Measurements from ENCODE around the gene SPTBN4.

The SPTBN4 gene

DNA sequence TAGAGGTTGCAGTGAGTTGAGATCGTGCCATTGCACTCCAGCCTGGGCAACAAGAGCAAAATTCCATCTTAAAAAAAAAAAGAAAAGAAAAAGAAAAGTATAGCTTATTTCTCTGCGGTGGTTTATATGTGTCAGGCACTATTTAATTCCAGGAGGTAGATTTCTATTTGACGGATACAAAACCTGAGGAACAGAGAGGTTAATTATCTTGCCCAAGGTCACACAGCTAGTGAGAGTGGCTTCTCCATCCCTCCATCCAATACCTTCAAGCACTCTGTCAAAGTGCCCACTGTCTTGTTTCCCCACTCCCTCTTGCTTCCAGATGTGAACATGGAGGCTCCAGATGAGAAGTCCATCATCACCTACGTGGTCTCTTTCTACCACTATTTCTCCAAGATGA, 34.8 kb downstream of the SPTBN4 start:
- no peaks in the 10 kb centered on the region for H3K27me3 Mint-ChIP-seq
- H3K4me1 Mint-ChIP-seq (ENCODE audit: low read depth), result no peaks in the 10 kb centered on the region
- H3K4me3 Mint-ChIP-seq, result no peak overlapping the region
- H3K27ac Mint-ChIP-seq, result no peak overlapping the region
- no peaks in the 10 kb centered on the region for H3K9me3 Mint-ChIP-seq
- H3K36me3 Mint-ChIP-seq (ENCODE audit: low read depth), result peaks cover 2% of the 10 kb centered on the region
- DNase-seq, result no peak

DNA sequence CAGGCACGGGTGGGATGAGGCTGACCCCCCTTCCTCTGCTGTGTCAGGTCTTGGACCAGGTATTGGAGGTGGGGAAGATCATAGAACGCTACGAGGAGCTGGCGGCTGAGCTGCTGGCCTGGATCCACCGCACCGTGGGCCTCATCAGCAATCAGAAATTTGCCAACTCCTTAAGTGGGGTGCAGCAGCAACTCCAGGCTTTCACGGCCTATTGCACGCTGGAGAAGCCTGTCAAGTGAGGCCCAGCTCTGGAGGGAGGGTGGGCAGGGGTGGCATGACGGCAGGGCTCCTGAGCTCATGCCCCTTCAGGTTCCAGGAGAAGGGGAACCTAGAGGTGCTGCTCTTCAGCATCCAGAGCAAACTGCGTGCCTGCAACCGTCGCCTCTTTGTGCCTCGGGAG, 35.3 kb downstream of the SPTBN4 start:
- Mint-ChIP-seq H3K4me3 (no peak overlapping the region), H3K36me3 (ENCODE audit: low read depth) (peaks cover 2% of the 10 kb centered on the region), H3K9me3 (no peaks in the 10 kb centered on the region), H3K4me1 (ENCODE audit: low read depth) (no peaks in the 10 kb centered on the region), H3K27me3 (no peaks in the 10 kb centered on the region), H3K27ac (no peak overlapping the region)
- no peak for DNase-seq

DNA sequence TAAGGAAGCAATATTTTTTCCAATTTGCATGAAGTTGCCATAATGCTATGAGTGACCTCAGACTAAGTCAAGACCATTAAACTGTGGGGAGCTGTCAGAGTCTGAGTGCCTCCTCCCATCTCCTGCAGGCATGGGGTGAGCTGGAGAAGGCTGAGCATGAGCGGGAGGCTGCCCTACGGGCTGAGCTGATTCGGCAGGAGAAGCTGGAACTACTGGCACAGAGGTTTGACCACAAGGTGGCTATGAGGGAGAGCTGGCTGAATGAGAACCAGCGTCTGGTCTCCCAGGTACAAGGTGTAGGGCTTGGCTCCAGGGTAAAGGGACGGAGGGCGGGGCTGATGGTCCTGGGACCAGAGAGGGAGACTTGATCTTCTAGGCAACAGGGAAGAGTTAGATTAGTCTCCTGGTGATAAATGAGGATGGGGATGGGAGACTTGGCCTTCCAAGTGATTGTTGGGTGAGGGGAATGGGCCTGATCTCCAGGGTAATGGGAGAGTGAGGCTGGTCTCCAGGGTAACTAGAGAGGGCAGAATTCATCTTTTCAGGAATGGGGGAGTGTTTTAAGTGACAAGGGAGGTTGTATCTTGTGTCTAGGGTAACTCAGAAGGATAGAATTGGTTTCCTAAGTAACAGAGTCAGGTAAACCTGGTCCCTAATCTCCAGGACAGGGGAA, 36.0 kb downstream of the SPTBN4 start:
- no peaks in the 10 kb centered on the region for H3K9me3 Mint-ChIP-seq
- H3K4me3 Mint-ChIP-seq, result no peak overlapping the region
- no peaks in the 10 kb centered on the region for H3K27me3 Mint-ChIP-seq
- DNase-seq, result no peak
- no peak overlapping the region for H3K27ac Mint-ChIP-seq
- H3K4me1 Mint-ChIP-seq (ENCODE audit: low read depth), result no peaks in the 10 kb centered on the region
- no peaks in the 10 kb centered on the region for H3K36me3 Mint-ChIP-seq (ENCODE audit: low read depth)

DNA sequence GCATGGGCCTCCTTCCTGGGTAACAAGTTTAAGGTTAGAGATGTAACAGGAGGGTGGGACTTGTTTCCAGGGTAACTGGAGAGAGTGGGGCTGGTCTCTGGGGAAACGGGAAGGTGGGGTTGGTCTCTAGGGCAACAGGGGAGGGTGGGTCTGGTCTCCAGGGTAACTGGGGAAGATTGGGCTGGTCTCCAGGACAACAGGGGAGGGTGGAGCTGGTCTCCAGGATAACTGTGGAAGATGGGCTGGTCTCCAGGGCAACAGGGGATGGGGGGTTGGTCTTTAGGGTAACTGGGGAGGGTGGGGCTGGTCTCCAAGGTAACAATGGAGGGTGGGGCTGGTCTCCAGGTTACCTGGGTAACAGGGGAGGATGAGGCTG, 36.5 kb downstream of the SPTBN4 start:
- DNase-seq, result no peak
- no peaks in the 10 kb centered on the region for H3K27me3 Mint-ChIP-seq
- no peak overlapping the region for H3K4me3 Mint-ChIP-seq
- no peaks in the 10 kb centered on the region for H3K4me1 Mint-ChIP-seq (ENCODE audit: low read depth)
- no peak overlapping the region for H3K27ac Mint-ChIP-seq
- H3K36me3 Mint-ChIP-seq (ENCODE audit: low read depth), result no peaks in the 10 kb centered on the region
- H3K9me3 Mint-ChIP-seq, result no peaks in the 10 kb centered on the region

DNA sequence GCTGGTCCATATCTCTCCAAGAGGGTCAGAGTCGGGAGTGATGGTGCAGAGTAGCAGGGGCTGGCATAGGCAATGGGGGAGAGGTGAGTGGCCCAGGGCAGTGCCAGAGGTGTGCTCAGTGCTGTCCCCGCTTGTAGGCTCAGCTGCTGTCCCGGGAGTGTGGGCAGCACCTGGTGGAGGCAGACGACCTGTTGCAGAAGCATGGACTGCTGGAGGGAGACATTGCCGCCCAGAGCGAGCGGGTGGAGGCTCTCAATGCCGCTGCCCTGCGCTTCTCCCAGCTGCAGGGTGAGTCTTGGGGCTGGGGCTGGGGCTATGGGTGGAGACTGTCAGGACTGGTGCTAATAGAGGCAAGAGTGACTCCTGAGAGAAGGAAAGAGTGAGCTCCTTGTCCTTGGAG, 39.3 kb downstream of the SPTBN4 start:
- no peaks in the 10 kb centered on the region for H3K9me3 Mint-ChIP-seq
- no peaks in the 10 kb centered on the region for H3K4me1 Mint-ChIP-seq (ENCODE audit: low read depth)
- H3K36me3 Mint-ChIP-seq (ENCODE audit: low read depth), result no peaks in the 10 kb centered on the region
- H3K27me3 Mint-ChIP-seq, result peaks cover 19% of the 10 kb centered on the region
- DNase-seq, result no peak
- H3K27ac Mint-ChIP-seq, result no peak overlapping the region
- H3K4me3 Mint-ChIP-seq, result no peak overlapping the region

DNA sequence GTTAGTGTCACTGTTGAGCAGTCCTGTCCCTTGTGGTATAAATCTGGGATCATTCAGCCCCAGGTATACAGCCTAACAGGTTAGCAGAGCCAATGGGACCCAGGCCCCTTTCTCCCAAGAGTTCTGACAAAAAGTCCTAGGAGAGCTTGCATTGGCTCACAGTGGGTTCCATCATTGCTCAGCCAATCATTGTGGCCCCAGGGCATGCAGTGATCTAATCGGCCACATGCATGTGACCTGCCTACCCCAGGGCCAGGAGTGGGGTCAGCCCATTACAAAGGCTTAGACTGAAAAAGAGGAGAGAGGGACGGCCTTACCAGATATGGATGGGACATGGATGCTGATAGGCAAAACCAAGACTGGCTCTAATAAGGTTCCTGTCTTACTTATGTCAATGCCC, 41.1 kb downstream of the SPTBN4 start:
- Mint-ChIP-seq H3K4me1 (ENCODE audit: low read depth) (peaks cover 5% of the 10 kb centered on the region), H3K27me3 (peaks cover 34% of the 10 kb centered on the region), H3K4me3 (no peak overlapping the region), H3K9me3 (no peaks in the 10 kb centered on the region), H3K36me3 (ENCODE audit: low read depth) (no peaks in the 10 kb centered on the region), H3K27ac (no peak overlapping the region)
- no peak for DNase-seq

DNA sequence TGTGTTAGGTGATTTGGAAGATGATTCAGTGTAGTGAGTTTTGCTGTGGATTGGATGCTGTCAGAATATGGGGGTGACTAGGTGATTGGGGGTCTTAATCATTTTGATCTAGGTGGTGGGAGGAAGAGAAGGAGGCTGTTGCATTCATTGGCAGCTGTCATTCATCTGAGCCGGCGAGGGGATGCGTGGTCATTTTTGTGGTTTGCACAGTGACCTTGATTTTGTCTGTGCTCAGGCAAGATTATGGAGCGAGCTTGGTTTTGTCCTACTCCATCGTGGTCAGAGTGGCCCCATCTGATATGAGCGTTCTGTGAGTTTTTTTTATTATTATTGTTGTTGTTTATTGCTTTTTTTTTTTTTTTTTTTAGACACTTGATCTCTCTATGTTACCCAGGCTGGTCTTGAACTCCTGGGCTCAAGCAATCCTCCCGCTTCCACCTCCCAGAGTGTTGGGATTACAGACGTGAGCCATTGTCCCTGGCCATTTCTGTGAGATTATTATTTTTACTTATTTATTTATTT, 42.0 kb downstream of the SPTBN4 start:
- no peak for DNase-seq
- no peaks in the 10 kb centered on the region for H3K9me3 Mint-ChIP-seq
- H3K36me3 Mint-ChIP-seq (ENCODE audit: low read depth), result no peaks in the 10 kb centered on the region
- peaks cover 8% of the 10 kb centered on the region for H3K4me1 Mint-ChIP-seq (ENCODE audit: low read depth)
- H3K27me3 Mint-ChIP-seq, result peaks cover 41% of the 10 kb centered on the region
- no peak overlapping the region for H3K4me3 Mint-ChIP-seq
- no peak overlapping the region for H3K27ac Mint-ChIP-seq

DNA sequence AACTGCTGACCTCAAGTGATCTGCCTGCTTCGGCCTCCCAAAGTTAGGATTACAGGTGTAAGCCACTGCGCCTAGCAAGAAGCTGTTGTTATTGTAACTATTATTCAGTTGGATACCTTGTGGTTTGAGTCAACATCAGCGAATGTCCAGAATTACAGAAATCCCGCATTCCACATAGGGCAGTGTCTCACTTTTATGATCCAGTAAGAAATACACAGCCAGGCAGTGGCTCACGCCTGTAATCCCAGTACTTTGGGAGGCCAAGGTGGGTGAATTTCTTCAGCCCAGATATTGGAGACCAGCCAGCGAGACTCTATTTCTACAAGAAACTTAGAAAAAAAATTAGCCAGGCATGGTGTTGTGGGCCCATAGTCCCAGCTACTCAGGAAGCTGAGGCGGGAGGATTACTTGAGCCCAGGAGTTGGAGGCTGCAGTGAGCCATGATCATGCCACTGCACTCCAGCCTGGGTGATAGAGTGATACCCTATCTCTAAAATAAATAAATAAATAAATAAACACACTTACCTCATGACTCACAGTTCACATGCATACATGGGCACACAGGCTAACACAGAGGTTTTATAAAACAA, 43.8 kb downstream of the SPTBN4 start:
- Mint-ChIP-seq H3K27me3 (peaks cover 55% of the 10 kb centered on the region), H3K4me3 (no peak overlapping the region), H3K36me3 (ENCODE audit: low read depth) (no peaks in the 10 kb centered on the region), H3K9me3 (no peaks in the 10 kb centered on the region), H3K27ac (no peak overlapping the region), H3K4me1 (ENCODE audit: low read depth) (peaks cover 12% of the 10 kb centered on the region)
- no peak for DNase-seq

DNA sequence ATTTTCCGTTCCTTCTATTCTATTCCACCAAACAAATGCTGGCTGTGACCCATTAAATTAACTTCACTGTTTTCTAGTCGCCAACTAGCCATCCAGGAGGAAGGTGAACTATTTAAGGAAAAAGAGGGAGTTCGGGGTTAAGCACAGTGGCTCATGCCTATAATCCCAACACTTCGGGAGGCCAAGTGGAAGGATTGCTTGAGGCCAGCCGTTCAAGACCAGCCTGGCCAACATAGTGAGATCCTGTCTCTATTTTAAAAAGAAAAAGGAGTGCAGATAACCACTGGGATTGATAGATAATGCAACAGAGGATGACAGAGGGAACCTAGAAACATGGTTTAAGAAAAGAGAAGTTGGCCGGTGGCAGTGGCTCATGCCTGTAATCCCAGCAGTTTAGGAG, 44.7 kb downstream of the SPTBN4 start:
- Mint-ChIP-seq H3K9me3 (no peaks in the 10 kb centered on the region), H3K36me3 (ENCODE audit: low read depth) (no peaks in the 10 kb centered on the region), H3K4me3 (no peak overlapping the region), H3K27me3 (peaks cover 56% of the 10 kb centered on the region), H3K4me1 (ENCODE audit: low read depth) (peaks cover 12% of the 10 kb centered on the region), H3K27ac (no peak overlapping the region)
- no peak for DNase-seq

DNA sequence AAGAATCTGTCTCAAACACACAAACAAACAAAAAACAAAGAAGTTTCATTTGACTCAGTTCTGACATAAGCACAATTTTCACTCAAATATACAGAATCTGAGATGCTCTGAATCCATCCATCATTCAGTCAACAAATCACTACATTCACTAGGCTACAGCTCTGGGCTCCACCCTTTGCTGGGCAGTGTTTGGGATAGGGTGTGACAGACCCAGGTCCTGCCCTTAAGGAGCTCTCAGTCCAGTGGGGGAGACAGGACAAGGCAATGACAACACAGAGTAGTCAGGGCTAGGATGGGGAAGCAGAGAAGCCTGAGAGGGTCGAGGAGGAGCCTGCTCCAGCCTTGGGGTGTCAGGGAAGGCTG, 45.3 kb downstream of the SPTBN4 start:
- H3K27ac Mint-ChIP-seq, result no peak overlapping the region
- H3K4me3 Mint-ChIP-seq, result no peak overlapping the region
- no peak for DNase-seq
- H3K4me1 Mint-ChIP-seq (ENCODE audit: low read depth), result peaks cover 12% of the 10 kb centered on the region
- H3K27me3 Mint-ChIP-seq, result peaks cover 56% of the 10 kb centered on the region
- no peaks in the 10 kb centered on the region for H3K9me3 Mint-ChIP-seq
- H3K36me3 Mint-ChIP-seq (ENCODE audit: low read depth), result no peaks in the 10 kb centered on the region

DNA sequence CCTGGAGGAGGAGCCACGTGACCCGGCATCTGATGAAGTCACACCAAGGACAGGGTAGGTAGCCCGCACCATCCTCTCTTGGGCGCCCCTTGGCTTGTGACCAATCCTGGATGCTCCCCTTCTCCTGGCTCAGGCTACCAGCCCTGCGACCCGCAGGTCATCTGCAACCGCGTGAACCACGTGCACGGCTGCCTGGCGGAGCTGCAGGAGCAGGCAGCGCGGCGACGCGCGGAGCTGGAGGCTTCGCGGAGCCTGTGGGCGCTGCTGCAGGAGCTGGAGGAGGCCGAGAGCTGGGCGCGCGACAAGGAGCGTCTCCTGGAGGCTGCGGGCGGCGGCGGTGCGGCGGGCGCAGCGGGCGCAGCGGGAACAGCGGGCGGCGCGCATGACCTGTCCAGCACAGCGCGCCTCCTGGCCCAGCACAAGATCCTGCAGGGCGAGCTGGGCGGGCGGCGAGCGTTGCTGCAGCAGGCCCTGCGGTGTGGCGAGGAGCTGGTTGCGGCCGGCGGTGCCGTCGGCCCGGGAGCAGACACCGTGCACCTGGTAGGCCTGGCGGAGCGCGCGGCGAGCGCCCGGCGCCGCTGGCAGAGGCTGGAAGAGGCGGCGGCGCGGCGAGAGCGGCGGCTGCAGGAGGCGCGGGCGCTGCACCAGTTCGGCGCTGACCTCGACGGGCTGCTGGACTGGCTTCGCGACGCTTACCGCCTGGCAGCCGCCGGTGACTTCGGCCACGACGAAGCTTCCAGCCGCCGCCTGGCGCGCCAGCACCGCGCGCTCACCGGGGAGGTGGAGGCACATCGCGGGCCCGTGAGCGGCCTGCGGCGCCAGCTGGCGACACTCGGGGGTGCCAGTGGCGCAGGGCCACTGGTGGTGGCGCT, 45.9 kb downstream of the SPTBN4 start:
- Mint-ChIP-seq H3K27ac (no peak overlapping the region), H3K9me3 (no peaks in the 10 kb centered on the region), H3K4me3 (no peak overlapping the region), H3K36me3 (ENCODE audit: low read depth) (no peaks in the 10 kb centered on the region), H3K27me3 (peaks cover 60% of the 10 kb centered on the region), H3K4me1 (ENCODE audit: low read depth) (peaks cover 12% of the 10 kb centered on the region)
- no peak for DNase-seq

DNA sequence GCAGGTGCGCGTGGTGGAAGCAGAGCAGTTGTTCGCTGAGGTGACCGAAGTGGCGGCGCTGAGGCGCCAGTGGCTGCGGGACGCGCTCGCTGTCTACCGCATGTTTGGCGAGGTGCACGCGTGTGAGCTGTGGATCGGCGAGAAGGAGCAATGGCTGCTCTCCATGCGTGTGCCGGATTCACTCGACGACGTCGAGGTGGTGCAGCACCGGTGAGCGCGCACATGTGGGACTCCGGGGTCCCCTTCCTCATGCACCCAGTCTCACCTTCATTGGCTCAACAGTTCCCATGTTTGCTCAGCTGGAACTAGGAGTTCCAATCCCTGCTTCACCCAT, 46.5 kb downstream of the SPTBN4 start:
- Mint-ChIP-seq H3K9me3 (no peaks in the 10 kb centered on the region), H3K36me3 (ENCODE audit: low read depth) (no peaks in the 10 kb centered on the region), H3K27me3 (peaks cover 62% of the 10 kb centered on the region), H3K4me3 (no peak overlapping the region), H3K27ac (no peak overlapping the region), H3K4me1 (ENCODE audit: low read depth) (peaks cover 12% of the 10 kb centered on the region)
- DNase-seq, result no peak

DNA sequence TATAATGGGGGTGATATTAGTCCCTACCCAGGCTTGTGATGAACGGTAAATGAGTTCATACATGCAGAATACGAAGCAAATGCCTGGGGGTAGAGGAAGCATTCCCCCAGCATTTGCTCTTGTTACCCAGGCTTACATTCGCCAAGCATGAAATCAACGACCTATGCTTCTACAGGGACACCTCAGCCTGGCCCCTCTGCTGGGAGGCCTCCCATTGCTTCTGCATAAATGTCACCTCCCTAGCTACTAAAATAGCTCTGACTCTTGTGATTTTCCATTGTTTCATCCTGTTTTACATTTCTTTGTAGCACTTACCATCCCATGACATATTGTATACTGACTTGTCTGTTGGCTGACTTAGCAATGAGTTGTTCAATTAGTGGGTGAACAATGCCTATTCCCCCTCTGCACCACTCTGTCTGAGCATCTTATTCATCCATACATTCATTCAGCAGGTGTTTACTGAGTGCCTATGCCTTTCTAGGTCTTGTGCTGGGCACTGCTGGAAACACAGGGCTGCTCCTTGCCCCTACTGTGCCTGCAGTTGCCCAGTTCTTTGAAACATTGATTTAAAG, 47.0 kb downstream of the SPTBN4 start:
- H3K36me3 Mint-ChIP-seq (ENCODE audit: low read depth), result no peaks in the 10 kb centered on the region
- H3K4me1 Mint-ChIP-seq (ENCODE audit: low read depth), result peaks cover 12% of the 10 kb centered on the region
- peaks cover 58% of the 10 kb centered on the region for H3K27me3 Mint-ChIP-seq
- no peak overlapping the region for H3K27ac Mint-ChIP-seq
- H3K4me3 Mint-ChIP-seq, result no peak overlapping the region
- DNase-seq, result no peak
- no peaks in the 10 kb centered on the region for H3K9me3 Mint-ChIP-seq

DNA sequence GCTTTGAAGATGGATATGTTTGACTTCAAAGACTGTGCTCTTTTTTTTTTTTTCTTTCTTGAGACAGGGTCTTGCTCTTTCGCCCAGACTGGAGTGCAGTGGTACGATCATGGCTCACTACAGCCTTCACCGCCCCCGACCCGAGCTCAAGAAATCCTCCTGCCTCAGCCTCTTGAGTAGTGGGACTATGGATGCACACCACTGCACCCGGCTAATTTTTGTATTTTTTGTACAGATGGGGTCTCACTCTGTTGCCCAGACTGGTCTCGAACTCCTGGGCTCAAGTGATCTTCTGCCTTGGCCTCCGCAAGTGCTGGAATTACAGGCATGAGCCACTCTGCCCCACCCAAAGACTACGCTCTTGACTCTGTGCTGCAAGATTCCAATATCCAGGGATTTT, 50.4 kb downstream of the SPTBN4 start:
- peaks cover 13% of the 10 kb centered on the region for H3K4me1 Mint-ChIP-seq (ENCODE audit: low read depth)
- no peak overlapping the region for H3K4me3 Mint-ChIP-seq
- DNase-seq, result no peak
- H3K27ac Mint-ChIP-seq, result no peak overlapping the region
- peaks cover 50% of the 10 kb centered on the region for H3K27me3 Mint-ChIP-seq
- H3K9me3 Mint-ChIP-seq, result no peaks in the 10 kb centered on the region
- H3K36me3 Mint-ChIP-seq (ENCODE audit: low read depth), result no peaks in the 10 kb centered on the region

Measured in activated T-cell treated with anti-CD3 and anti-CD28 coated beads, Interleukin-2, amount 50 U/mL, for 24 hours (primary cell).